Skeletal muscle tissue (tissue), 4 donors: ENCODE measurements around the gene SLC22A5. TPM values are rescaled to one million over a fixed set of nuclear protein-coding genes. Genes with fewer than 3 reads are reported as not detected.
A peak's percentile ranks its signal among the peaks of the same experiment; 100 is the strongest.

Source experiments
- H3K27ac ChIP-seq: one replicate; pipeline ENCODE4 v1.7.0; 2013; ENCODE audit warnings: mild to moderate bottlenecking, low read depth, low read length, inconsistent platforms
- H3K27me3 ChIP-seq, 3 donors: one replicate each; pipeline ENCODE4 v1.7.0; 2013; ENCODE audit warnings: low read length in 3 of 3; ENCODE audit not compliant: control insufficient read depth in 3 of 3, insufficient read depth in 3 of 3
- H3K36me3 ChIP-seq, 3 donors: one replicate each; pipeline ENCODE4 v1.7.0; 2013; ENCODE audit warnings: low read length in 3 of 3; ENCODE audit not compliant: control insufficient read depth in 3 of 3, insufficient read depth in 3 of 3
- H3K4me1 ChIP-seq, 3 donors: one replicate each; pipeline ENCODE4 v1.7.0; 2013; ENCODE audit warnings: low read length in 3 of 3, mild to moderate bottlenecking in 3 of 3; ENCODE audit not compliant: control insufficient read depth in 3 of 3, insufficient read depth in 3 of 3
- H3K4me3 ChIP-seq, 3 donors: one replicate each; pipeline ENCODE4 v1.7.0; 2013; ENCODE audit warnings: low read length in 3 of 3
- H3K9ac ChIP-seq, 3 donors: one replicate each; pipeline ENCODE4 v1.7.0; 2013; ENCODE audit warnings: low read length in 3 of 3, mild to moderate bottlenecking in 3 of 3, moderate library complexity in 2 of 3, low read depth in 1 of 3
- H3K9me3 ChIP-seq, 3 donors: one replicate each; pipeline ENCODE4 v1.7.0; 2013; ENCODE audit warnings: low read length in 3 of 3; ENCODE audit not compliant: control insufficient read depth in 3 of 3
- total RNA-seq: library from RNA; depleted of rRNA; stranded (reverse); fragments of >200 nt; gene quantifications from one replicate; pipeline ENCODE4 v1.2.3, GENCODE V29; 2014
- donor health status: Osteomylitis.

Gene SLC22A5
- total RNA-seq, 1 donor from 2014 or later: 2.1 TPM

DNA sequence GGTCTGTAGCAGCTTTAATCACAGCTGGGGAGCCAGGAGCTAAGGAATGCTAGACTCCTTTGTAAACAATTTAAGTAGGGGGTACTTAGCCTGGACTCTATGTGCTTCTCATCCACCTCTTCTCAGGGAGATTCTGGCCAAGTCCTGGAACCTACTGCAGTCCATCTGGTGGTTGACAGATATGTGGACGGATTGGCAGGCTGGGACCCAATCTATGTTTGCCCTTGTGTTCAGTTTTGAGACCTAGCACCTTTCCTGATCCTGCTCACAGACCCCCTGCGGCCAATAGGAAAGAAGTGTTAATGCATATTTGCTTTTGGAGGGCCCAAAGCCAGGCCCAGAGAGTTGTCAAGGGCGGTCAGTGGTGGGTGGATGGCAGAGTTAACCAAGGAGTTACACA is 6.4 kb downstream of the SLC22A5 start:
- Histone ChIP-seq H3K27ac (no peak overlapping the region), H3K9me3 (no peaks in the 10 kb centered on the region)

DNA sequence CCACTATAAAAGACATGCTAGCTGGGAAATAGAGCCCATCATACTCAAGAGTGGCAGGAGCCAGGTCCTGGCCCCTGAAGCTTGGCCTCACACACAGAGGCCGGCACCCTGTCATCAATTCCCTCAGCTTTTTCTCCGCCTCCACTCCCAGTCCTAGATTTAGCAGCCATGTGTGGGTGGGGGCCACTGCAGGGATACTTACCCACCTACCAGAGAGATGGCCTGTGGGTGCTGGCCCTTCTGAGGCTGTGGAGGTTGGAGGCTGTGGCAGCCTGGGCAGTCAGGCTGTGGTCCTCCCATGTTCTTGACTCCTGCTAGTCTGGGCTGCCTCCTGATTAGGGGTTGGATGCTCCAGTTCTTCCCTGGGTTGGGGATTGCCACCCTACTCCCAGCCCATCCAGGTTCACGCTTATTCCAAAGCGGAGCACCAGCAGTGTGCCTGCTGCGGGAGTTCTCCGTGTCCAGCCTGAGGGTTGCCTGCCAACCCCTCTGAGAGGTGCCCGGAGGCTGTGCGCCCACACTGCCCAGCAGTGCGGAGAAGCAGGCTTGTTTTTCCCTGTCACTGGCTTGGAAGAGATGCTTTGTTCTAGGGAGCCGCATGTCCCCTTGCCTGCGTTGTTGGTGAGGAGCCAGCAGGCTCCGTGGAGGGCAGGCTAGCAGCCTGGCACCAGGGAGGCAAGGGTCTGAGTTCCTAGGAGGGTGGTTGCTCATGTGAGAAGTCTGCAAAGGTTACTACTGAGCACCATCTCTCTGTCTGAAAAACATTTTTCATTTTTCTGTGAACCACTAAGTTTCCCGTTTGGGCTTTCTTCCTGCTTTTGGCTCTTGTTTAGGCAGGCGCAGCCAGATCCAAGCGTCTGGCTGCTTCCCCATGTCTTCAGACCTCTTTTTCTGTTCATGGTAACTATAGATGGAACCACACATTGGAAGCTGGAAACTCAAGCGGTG is 7.5 kb downstream of the SLC22A5 start:
- Histone ChIP-seq H3K4me3 (peak overlapping the region; percentile 6 to 61 (median 45)), H3K9me3 (no peaks in the 10 kb centered on the region), H3K27me3 (no peaks in the 10 kb centered on the region), H3K27ac (peak overlapping the region; percentile 9), H3K4me1 (peaks cover 25 to 62% (median 52%) of the 10 kb centered on the region in 3 donors), H3K9ac (peak overlapping the region in 2 of 3 donors; percentile 54 to 71), H3K36me3 (peaks cover 1 to 19% (median 14%) of the 10 kb centered on the region in 3 donors)

More for the DNA sequence above, 6.4 kb downstream of the SLC22A5 start:
- peak overlapping the region in 1 of 3 donors; percentile 40 for H3K9ac ChIP-seq
- H3K4me1 ChIP-seq: peaks cover 32 to 72% (median 61%) of the 10 kb centered on the region in 3 donors
- H3K36me3 ChIP-seq: peaks cover 2 to 11% (median 9%) of the 10 kb centered on the region in 3 donors
- no peaks in the 10 kb centered on the region for H3K27me3 ChIP-seq
- no peak overlapping the region for H3K4me3 ChIP-seq

DNA sequence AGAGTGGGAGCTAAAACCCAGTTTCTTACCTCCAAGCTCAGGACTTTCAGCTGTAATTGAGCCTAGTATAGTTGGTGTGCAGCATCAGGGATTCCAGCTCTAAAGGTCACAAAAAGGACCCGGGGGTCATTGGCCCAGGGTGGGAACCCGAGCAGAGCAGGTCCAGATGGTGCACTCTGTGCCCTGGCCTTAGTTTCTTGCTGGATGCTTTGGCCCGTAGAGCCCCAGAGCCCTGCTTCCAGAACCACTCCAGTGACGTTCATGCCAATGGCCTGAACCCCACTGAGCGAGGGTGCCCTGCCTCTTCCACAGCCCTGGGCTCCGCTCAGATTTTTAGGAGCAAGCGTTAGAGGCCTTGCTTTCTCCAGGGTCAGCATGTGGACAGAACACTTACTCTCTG is 8.2 kb downstream of the SLC22A5 start:
- H3K9ac ChIP-seq: peak overlapping the region in 1 of 3 donors; percentile 71
- H3K4me1 ChIP-seq: peaks cover 24 to 54% (median 44%) of the 10 kb centered on the region in 3 donors
- peak overlapping the region in 1 of 3 donors; percentile 61 for H3K4me3 ChIP-seq
- H3K9me3 ChIP-seq: no peaks in the 10 kb centered on the region
- H3K36me3 ChIP-seq: peaks cover 0 to 19% (median 14%) of the 10 kb centered on the region in 3 donors
- peak overlapping the region; percentile 52 for H3K27ac ChIP-seq
- H3K27me3 ChIP-seq: no peaks in the 10 kb centered on the region

DNA sequence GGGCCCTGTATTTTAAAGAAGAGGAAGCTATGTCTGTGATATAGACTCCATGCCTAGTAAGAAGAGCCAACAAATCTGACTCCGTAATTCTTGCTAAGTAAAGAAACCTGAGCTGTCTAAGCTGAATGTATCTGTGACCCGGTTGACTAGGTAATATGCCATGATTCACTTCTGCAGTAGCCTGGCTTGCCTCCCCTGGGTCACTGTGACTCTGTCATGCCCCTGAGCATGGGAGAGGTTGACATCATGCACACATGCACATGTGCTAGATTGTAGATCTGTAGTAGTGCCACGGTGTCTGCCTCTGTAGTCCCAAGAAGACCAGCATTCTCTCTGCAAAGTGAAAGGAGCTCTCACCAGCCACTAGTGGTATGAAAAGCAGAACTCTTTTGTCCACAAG is 9.1 kb downstream of the SLC22A5 start:
- Histone ChIP-seq H3K4me1 (peaks cover 24 to 48% (median 42%) of the 10 kb centered on the region in 3 donors), H3K27me3 (no peaks in the 10 kb centered on the region), H3K27ac (peak overlapping the region; percentile 52), H3K9me3 (no peaks in the 10 kb centered on the region), H3K9ac (peak overlapping the region in 2 of 3 donors; percentile 44 to 71), H3K4me3 (no peak overlapping the region), H3K36me3 (peaks cover 0 to 19% (median 14%) of the 10 kb centered on the region in 3 donors)

DNA sequence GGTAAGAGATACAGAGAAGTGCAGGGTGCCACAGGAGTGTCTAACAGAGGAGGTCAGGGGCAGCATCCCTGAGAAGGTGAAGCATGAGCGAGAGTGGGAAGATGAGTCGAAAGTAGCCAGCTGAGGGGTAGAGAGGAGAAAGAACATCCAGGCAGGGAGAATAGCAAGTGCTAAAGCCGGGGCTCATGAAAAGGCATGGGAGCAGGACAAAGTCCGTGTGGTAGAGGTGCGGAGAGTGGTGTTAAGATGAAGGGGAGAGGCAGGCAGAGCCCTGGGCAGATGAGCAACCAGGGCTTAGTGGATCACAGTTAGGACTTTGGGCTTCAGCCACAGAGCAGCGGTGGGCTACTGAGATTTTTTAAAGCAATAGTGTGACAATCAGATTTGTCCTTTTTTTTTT is 10.5 kb downstream of the SLC22A5 start:
- H3K27me3 ChIP-seq: no peaks in the 10 kb centered on the region
- H3K27ac ChIP-seq: no peak overlapping the region
- no peak overlapping the region for H3K4me3 ChIP-seq
- no peaks in the 10 kb centered on the region for H3K9me3 ChIP-seq
- peaks cover 24 to 38% (median 34%) of the 10 kb centered on the region in 3 donors for H3K4me1 ChIP-seq
- no peak overlapping the region for H3K9ac ChIP-seq
- H3K36me3 ChIP-seq: peaks cover 6 to 22% (median 21%) of the 10 kb centered on the region in 3 donors

DNA sequence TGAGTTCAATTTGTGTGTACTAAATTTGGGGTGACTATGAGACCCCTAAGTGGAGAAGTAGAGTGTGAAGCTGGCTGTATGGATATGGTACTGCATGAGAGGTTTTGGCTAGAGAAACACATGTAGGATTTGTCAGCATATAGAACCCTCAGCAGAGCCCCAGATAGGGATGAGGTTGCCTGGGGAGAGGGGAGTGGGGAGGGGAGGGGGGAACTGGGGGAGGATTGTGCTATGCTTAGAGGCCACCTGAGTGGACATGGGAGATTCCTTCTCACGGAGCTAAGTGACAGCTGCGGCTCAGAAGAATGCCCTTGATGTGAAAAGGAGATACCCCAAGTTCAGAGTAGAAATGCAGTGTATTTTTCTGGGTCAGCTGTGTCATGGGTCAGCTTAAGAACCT is 11.2 kb downstream of the SLC22A5 start:
- peak overlapping the region in 1 of 3 donors; percentile 16 for H3K9ac ChIP-seq
- no peak overlapping the region for H3K27ac ChIP-seq
- H3K4me1 ChIP-seq: peaks cover 27 to 39% (median 34%) of the 10 kb centered on the region in 3 donors
- no peaks in the 10 kb centered on the region for H3K9me3 ChIP-seq
- no peaks in the 10 kb centered on the region for H3K27me3 ChIP-seq
- no peak overlapping the region for H3K4me3 ChIP-seq
- H3K36me3 ChIP-seq: peaks cover 9 to 24% (median 21%) of the 10 kb centered on the region in 3 donors

DNA sequence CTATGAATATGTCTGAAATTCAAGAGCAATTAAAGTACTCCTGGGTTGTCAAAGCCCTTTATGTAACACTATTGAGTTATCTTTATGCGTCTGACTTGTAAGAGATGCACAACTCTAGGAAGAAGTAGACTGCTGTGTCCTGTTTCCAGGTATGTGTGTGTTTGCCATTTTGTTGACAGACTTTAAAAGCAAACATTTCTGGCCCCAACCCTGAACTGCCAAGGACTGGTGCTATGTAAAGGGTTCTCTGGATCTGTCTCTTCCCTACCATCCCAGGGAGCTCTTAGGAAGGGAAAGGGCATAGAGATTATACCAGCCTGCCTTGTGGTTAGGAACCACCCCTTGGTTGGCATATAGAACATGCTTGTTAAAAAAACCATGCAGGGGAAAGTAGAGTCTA is 12.1 kb downstream of the SLC22A5 start:
- Histone ChIP-seq H3K9me3 (no peaks in the 10 kb centered on the region), H3K4me3 (no peak overlapping the region), H3K27ac (no peak overlapping the region), H3K27me3 (no peaks in the 10 kb centered on the region), H3K4me1 (peaks cover 31 to 37% (median 33%) of the 10 kb centered on the region in 3 donors), H3K9ac (no peak overlapping the region), H3K36me3 (peaks cover 9 to 26% (median 21%) of the 10 kb centered on the region in 3 donors)

DNA sequence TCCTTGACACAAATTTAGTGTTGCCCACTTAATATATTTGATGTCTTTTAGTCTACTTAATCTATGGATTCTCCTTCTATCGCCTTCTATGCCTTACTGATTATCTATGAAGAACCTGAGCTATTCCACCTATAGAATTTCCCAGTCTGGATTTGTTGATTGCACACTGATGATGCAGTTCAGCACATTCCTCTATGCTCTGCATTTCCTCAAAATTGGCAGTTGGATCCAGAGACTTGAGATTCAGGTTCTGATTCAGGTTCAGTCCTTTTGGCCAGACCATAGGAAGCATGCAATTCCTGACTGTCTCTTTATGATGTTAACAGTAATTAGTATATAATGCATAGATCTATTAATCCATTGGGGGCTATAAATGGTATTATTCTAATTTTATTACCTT is 13.8 kb downstream of the SLC22A5 start:
- no peak overlapping the region for H3K9ac ChIP-seq
- H3K36me3 ChIP-seq: peaks cover 11 to 26% (median 18%) of the 10 kb centered on the region in 3 donors
- peaks cover 27 to 32% (median 29%) of the 10 kb centered on the region in 3 donors for H3K4me1 ChIP-seq
- H3K27me3 ChIP-seq: no peaks in the 10 kb centered on the region
- H3K27ac ChIP-seq: no peak overlapping the region
- H3K4me3 ChIP-seq: no peak overlapping the region
- no peaks in the 10 kb centered on the region for H3K9me3 ChIP-seq

DNA sequence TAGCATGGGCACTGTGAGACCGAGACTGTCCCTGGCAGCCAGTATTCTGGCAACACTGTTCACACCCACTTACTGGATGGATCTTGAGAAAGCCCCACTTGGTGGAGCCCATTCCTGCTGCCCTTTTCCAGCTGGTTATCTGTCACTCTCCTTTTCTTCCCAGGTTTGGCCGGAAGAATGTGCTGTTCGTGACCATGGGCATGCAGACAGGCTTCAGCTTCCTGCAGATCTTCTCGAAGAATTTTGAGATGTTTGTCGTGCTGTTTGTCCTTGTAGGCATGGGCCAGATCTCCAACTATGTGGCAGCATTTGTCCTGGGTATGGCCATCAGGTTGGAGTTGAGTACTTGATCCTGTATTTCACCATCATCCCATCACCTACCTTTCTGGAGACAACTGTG is 14.5 kb downstream of the SLC22A5 start:
- peaks cover 27 to 31% (median 30%) of the 10 kb centered on the region in 3 donors for H3K4me1 ChIP-seq

More for the DNA sequence above, 14.5 kb downstream of the SLC22A5 start:
- Histone ChIP-seq H3K36me3 (peaks cover 11 to 32% (median 17%) of the 10 kb centered on the region in 3 donors), H3K4me3 (no peak overlapping the region), H3K9ac (no peak overlapping the region), H3K9me3 (no peaks in the 10 kb centered on the region), H3K27me3 (no peaks in the 10 kb centered on the region), H3K27ac (no peak overlapping the region)
